HG03139 (cell line): ENCODE measurements around the gene ITPA.

Experiments used
- ATAC-seq: cut with Tn5 transposase; IDR thresholded peaks from one replicate; pipeline ENCODE4 v1.9.1; 2021; ENCODE audit not compliant: unreplicated experiment

ITPA gene

DNA sequence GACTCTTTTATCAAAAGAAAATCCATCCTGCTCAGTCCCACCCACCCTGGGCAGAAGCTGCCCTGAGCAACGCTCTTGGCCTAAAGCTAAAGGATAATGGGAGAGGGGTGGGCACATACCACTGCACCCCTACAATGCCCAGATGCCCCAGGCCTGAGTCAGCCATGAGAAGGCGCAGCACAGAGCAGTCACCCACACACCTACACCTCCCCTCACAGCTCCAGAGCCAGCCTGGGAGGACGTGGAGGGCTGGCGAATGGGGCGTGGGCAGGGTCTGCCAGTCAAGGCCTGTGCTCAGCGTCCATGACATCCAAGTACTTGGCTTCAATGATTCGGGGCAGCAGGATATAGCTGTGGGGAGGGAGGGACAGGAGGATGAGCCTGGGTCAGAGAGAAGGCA, 18.2 kb downstream of the ITPA start:
- ATAC-seq = no peak

DNA sequence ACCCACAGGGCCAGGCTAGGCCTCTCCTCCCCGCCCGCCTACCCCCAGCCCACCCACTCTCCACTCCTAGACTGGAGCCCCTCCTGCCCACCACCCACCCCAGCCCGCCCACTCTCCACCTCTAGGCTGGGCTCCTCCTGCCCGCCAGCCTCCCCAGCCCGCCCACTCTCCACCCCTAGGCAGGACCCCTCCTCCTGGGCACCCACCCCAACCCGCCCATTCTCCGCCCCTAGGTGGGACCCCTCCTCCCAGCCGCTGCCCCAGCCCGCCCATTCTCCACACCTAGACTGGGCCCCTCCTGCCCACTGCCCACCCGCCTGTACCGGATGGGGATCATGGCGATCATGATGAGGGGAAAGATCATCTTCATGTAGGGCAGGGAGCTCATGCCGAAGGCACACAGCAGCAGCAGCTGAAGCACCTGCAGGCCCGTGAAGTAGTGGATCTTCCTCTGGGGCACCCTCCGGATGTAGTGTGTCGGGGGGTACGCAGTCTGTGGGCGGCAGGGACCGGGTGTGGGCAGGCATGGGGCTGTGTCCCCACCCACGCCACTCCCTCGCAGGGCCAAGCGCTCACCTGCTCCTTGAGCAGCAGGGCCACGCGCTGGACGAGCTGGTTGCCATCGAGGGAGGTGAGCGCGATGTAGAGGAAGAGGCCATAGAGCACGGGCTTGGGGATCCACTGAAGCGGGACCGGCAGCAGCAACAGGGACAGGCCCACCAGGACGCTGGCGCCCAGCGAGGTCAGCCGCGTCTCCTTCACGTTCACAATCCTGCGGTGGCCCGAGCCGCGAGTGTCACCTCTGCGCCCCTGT, 18.8 kb downstream of the ITPA start:
- ATAC-seq = no peak

DNA sequence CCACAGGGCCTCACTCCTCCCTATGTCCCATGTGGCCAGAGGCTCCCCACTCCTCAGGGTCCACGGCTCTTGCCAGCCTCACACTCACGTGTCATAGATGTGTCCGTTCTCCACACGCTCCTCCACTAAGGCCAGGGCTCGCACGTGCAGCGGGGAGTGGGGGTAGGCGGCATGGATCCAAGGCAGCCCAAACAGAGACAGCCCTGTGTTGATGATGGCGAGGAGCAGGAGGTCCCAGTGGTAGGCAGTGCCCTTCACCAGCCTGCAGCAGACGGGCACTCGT, 19.4 kb downstream of the ITPA start:
- no peak for ATAC-seq

DNA sequence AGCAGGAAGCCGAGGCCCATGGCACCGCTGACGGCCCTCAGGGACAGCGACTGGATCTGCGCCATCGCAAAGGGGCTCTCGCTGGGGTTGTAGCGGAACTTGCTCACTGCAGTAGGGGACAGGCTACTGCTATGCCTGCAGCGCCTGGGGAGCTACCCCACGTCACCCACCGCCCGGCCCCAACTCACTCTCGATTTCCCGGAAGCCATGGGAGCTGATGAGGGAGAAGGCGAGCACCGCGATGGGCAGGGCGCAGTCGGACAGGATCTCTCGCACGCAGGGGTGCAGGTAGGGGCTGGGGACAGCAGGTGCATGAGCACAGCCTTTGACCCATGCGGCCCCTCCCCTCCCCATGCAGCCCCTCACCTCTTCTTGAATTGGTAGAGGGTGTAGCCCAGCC, 19.9 kb downstream of the ITPA start:
- no peak for ATAC-seq

DNA sequence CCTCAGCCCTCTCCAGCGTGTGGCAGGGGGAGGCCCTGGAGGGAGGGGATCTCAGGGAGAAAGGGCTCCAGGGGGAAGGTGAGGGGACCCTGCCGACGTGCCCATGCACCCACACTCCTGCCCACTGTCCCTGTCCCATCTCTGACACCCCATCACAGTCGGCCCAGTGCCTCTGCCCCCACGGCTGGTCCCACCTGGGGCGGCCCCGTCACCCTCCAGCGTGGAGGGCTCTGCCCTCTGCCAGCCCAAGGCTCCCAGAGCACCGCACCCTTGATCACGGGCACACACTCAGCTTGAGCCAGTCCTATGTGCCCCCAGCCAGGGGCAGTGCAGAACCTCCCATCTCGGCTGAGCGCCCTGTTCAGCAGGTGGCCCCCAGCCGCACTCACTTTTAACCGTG, 20.5 kb downstream of the ITPA start:
- no peak for ATAC-seq

DNA sequence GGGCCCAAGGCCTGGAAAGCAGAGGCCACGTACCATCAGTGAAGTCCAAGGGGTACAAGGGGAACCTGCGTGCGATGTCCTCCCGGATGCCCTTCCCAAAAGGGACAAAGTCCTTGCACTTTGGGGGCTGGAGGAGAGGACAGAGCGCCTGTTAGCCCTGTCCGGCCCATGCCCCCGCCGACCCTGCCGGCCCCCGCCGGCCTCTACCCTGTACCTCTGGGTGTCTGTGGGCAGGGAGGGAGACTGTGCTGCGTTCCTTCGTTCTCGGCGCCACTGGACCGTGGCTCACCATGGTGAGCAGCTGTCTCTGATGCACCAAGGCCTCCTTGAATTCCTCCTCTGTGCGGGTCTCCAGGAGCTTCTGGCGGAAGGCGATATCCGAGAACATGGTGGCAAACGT, 21.8 kb downstream of the ITPA start:
- no peak for ATAC-seq

DNA sequence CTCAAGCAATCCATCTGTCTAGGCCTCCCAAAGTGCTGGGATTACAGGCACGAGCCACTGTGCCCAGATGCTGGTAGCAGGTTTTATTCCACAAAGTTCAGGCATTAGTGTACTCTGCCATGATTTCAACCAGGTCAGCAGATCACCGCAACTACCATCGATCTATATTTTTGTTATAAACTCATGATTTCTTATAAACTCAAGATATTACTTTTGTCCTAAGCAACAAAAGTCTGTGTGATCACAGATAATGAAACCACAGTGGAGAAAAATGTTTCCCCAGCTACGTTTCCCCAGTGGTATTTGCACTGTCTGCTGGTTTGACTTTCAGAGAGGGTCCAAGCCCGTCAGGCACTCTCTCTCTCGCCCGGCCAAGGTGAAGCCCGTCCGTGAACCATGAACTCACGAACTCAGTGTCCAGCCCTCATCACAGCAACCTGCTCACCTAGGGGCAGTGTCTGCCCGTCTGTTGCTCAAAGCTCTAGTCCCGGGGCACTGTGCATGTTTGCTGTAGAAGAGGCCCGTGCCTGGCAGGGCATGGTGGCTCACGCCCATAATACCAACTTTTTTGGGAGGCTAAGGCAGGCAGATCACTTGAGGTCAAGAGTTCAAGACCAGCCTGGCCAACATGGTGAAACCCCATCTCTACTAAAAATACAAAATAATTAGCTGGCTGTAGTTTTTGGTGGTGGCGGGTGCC, 22.7 kb downstream of the ITPA start:
- no peak for ATAC-seq

DNA sequence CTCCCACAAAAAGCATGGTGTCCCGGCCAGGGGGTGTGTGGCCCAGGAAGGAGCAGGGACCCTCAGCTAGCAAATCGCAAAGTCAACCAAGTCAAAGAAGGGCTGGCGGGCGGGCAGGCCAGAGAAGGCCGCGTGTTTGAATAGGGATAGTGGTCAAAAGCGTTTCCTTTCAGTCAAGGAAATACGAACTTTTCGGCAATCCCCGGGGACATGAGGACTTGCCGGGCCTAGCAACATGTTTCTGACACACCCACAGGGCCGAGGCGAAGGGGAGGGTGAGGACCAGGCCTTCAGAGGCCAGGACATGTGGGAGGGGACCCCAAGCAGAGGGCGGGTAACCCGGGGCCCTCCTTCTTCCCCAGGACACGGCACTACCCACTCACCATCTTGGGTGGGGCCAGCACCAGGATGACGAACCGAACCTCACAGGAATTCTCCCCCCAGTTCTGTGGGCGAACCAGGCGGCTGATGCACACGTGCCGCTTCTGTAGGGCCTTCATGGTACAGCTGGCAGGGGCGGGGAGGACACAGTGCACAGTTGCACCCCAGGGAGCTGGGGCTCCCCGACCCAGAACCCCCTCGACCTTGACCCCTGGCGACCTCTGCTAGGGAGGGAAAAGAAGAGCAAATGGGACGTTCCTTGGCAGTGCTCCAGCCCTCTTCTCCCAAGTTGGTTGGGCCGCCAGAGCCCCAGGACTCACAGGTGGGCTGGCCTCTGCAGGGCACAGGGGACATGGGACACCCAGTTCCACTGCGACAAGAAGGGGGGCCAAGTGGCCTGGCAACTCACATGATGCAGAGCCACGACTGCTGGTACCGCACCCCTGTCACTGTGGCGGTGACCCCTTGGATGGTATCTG, 24.1 kb downstream of the ITPA start:
- ATAC-seq = no peak

DNA sequence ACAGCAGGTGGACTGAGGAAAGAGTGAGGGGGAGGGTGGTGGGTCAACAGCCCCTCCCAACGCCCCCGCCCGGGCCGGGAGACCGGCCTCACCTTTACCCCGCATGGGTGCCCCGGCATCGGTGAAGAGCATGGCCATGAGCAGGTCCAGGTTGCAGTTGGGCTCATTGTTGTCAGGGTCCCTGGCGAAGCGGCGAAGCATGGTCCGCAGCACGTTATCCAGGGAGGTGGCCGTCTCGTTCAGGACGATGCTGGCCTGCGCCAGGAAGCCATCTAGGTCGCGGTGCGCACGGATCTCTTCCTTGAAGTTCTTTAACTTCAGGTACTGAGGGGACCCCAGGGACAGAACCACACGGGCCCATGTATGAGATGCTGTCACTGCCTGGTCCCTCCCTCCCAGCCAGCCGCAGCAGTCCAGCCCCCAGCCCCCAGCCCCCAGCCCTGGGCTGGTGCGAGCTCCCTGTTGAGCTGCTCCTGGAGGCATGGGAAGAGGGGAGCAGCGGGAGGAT, 24.7 kb downstream of the ITPA start:
- ATAC-seq = no peak

DNA sequence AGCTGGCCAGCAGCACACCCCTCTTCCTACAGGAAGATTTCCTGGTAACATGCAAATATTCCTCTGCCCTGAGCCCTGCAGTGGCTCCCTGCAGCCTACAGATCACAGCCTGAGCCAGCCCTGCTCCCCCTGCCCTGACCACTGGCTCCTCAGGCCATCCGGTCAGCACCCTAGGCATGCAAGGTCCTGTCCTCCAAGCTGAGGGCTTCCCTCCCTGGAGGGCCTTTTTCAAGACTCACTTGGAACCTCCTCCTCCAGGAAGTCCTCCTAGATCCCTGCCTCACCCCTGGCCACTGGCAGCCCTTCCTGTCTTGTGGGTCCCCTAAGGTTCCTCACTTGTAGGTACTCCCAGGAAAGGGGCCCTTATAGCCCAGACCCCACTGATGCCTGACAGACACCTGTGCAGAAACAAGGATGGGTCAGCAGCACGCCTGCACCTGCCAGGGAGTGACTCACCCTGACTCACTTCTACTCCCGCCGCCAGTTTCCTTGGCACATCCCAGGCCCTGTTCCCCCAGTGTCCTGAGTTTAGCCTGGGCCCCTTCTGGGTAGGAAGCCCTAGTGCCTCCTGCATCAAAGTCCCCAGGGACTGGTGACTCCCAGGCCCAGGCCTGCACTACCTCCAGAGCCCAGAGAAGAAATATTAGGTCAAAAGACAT, 26.5 kb downstream of the ITPA start:
- ATAC-seq = no peak

DNA sequence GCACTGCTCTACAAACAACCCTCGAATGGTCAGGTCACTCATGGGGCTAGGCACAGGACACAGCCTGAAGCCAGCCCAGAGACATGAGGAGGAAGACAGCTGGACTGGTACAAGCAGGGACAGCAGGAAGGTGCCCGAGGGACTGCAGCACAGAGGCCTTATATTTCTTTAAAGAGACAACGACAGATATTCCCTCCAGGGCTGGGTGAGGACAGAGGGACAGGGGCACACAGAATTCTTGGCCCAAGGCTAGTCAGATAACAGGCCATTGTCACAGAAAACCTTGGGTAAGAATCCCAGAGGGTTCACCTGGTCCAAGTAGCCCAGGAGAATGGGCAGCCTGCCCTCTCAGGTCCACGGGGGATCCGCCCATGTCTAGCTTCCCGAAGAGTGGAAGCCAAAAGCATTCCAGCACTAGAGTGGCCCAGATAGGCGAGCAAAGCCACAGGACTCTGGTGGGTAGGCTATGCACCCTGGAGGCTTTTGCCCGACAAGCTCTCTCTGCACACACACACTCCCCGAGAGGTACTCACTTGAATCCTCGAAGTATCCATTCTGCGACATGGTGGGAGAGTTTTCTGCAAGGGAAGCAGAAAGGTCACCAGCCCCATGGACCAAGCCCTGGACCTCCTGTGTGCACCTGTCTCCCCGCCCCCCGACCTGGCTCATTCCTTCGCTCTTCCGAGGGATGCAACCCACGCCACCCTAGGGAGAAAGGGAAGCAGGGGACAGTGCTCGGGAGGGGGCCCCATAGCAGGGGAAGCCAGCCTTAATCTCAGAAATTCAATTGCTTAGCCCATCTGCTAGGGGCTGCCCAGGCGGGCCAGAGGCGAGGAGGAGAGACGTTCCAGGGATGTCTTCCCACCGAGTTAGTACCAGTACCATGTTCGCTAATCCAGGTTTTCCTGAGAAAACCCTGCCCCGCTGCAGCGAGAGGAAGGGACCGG, 28.0 kb downstream of the ITPA start:
- no peak for ATAC-seq

DNA sequence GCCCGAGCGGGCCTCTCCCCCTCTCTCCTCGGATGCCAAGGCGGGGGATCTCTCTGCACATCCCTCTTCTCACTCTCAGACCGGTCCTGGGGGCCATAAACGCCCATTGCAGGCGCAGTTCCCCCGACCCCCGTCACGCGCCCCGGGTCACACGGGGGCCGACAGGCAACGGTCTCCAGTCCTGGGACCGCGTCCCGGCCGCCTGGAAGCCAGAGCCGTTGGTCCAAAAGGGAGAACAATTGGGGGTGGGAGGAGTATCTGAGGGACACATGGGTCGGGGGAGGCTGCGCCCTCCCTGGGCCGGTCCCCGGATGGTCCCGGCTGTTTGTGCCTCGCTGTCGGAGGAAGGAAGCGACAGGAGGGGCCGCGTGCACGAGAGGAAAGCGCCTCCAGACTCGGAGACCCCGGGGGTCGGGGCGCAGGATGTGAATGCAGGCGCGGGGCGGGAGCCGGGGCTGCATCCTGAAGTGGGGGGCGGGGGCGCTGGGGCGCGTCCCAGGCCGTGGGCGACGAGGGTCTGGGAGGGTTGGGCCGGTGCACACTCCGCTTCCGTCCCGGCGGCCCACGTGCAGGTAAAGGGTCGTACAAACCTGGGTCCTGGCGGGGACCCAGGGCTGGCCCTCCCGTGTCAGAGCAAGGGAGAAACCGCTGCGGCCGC, 28.8 kb downstream of the ITPA start:
- ATAC-seq = no peak

DNA sequence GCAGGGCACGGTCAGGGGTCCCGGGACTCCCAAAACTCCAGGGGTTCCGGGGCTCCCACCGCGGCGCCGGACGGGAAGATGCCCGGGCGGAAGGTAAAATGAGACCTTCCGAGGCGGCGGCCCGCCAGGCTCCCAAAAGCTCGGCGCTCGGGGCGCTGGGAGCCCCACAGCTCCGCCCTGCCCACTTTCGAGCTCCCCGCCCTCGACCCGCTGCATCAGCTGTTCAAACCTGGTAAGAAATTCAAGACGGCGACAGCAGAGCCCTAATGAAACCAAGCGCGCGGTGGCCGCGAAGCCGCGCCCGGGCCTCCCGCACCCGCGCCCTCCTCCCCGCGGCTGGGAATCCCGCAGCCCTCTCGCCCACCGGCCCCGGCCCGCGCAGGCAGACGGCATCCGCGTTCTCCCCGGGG, 29.3 kb downstream of the ITPA start:
- ATAC-seq = no peak

DNA sequence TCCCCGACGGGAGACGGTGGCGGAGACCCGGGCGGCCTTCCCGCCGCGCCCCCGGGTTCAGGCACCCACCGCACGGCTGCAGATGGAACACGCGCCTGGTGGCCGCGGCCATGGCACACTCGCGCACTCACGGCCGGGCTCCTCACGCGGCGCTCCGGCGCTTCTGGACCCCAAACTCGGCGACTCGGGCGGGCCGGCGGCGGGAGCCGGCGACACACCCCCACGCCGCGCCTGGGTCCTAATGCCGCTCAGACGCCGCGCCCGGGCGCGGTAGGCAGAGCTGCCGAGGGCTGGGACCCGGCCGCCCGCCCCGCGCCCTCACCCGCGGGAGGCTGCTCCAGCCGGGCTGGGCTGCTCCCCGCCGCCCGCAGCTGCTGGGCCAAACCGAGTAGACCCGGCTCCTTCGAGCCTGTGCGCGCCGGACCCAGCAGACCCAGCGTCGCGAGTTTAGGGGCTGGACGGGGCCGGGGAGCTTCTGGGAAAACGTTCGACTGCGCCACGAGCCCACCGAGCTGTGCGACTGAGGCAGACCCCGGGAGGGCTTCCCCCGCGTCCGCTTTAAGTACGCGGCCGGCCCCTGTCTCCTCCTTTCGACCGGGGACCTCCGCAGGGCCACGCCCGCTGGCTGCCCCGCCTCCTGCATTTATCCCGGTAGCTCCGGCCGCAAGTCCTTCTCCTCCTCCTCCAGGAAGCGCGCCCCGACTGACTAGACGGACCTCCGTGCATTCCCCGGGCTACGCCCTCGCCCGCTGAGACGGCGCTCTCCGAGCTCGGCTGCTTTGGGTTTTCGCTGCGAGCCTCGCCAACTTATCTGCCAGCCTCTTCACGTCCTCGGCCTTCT, 29.9 kb downstream of the ITPA start, which contains the start of gene SLC4A11:
Gene SLC4A11, minus strand, starts transcription at position 165 of the 841 bp plus-strand sequence. Its CDS starts 53 bp downstream, at position 112.
- ATAC-seq = no peak

DNA sequence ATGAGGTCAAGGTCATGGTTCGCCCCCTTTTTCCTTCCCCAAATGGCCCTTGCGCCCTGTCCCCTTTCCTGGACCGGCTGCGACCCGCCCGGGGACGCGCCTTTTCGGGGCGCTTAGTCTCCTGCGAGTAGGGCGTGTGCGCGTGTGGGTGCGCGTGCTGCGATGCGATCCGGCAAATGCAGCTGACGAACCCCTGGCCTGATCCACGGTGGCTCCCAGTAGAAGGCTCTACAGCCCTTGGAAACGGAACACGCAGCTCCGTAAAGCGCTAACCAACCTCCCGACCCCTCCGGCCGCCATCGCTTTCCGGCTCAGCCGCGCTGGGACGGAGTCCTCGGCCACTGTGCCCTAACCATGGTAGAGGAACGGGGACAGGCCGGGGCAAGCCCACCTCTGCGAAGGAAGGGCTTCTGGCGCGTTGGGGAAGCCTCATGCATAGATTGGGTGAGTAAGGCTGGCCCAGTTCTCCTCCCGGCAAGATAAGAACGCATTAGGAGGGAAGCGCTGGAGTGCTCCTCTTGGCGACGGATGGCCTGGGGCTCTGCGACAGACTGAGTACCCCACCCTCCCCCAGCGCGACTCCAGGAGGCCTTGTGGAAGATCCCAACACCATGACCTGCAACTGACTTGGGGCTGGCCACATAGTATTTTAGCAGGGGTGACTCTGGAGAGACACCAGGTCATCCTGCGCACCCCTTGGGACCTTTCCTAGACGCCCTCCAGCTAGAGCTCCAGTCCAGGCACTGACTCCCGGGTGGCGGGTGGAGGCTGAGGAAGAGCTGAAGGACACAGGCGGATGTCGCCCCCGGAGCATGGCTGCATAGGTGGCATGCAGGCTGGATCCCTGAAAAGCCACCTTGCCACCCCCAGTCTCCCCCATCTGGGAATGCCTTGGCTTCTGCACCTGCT, 30.8 kb downstream of the ITPA start:
- ATAC-seq = no peak

DNA sequence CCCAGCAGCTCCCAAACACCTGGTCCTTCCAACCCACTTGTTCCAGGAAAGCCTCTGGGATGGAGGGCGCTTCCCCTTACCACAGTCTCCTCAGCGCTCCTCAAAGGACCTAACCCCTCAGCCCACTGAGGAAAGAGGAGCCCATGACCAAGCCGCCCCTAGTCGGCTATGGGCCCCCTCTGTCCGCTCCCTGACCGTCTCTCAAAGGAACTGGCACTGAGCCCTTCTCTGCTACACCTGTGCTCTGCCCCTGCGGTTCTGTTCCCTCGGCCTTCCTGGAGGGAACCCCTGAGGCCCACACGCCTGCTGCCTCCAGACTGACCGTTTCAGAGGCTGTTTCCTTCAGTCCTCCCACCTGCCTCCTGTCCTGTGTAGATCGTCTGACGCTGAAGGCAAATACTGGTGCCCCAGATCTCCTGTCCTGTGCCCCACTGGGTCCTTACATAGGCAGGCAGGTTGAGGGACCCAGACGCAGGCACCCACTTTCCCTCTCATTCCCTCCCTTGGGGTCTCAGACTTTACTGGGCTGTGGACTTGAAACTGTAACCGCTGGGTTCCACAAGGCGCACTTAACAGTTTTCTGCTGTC, 31.6 kb downstream of the ITPA start:
- ATAC-seq = no peak

DNA sequence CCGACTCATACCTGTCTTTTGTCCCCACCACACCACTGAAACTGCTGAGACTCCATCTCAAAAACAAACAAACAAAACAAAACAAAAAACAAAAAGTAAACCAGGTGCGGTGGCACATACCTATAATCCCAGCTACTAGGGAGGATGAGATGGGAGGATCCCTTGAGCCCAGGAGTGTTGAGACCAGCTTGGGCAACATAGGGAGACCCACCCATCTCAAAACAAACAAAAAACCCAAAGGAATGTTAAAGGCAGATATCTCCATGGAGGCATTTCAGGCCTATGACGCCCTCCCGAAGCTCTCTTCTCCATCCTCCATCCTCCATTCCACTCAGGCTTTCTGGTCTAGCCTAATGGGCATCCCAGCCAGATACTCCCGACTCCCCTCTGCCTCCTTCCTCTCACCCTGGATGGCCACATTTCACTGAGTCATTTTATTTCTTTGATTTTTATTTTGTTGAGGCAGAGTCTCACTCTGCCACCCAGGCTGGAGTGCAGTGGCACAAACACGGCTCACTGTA, 32.9 kb downstream of the ITPA start:
- ATAC-seq = no peak
